ENCODE data around the gene SDK1. TPM values are rescaled to one million over a fixed set of nuclear protein-coding genes. Genes with fewer than 3 reads are reported as not detected.

The SDK1 gene
- total RNA-seq, 4 donors from 2014 or later, result 2.5 to 12.9 (median 6.1) TPM

DNA sequence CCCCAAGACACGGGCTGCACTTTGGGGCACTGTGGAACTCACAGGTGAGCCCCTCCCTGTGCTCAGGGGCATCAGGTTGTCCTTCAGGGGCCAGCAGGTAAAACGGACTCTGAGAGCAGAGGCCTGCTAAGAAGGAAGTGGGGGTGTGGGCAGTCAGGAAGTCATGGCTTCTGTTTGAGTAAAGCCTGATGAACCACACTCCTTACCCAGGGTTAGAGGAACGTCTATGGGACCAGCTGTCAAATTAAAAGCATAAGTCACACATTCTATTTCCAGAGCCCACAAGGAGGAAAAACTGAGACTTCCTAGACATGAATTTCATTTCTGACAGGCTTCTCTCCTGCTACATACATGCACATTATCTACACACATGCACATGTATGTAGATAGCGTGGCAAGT is 616.4 kb downstream of the SDK1 start:
- no peaks in the 10 kb centered on the region for H3K36me3 ChIP-seq
- WGBS, result 63% methylated on average over 4 of the region's 4 CpGs
- TF ChIP-seq EP300 (IDR thresholded peaks at IDR 0.05), result no peak
- no peak for TF ChIP-seq POLR2A (IDR thresholded peaks at IDR 0.05)
- TF ChIP-seq, protein P1, sequence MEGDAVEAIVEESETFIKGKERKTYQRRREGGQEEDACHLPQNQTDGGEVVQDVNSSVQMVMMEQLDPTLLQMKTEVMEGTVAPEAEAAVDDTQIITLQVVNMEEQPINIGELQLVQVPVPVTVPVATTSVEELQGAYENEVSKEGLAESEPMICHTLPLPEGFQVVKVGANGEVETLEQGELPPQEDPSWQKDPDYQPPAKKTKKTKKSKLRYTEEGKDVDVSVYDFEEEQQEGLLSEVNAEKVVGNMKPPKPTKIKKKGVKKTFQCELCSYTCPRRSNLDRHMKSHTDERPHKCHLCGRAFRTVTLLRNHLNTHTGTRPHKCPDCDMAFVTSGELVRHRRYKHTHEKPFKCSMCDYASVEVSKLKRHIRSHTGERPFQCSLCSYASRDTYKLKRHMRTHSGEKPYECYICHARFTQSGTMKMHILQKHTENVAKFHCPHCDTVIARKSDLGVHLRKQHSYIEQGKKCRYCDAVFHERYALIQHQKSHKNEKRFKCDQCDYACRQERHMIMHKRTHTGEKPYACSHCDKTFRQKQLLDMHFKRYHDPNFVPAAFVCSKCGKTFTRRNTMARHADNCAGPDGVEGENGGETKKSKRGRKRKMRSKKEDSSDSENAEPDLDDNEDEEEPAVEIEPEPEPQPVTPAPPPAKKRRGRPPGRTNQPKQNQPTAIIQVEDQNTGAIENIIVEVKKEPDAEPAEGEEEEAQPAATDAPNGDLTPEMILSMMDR (IDR thresholded peaks at IDR 0.05), result no peak
- TF ChIP-seq POLR2AphosphoS5 (IDR thresholded peaks at IDR 0.05), result no peak
- peak in 1 of 2 donors; percentile 15 for DNase-seq (ENCODE audit: low spot score in 2 of 2)
- no peak overlapping the region for H3K4me3 ChIP-seq
- no peak overlapping the region for H3K27ac ChIP-seq
- no peaks in the 10 kb centered on the region for H3K4me1 ChIP-seq
- H3K9me3 ChIP-seq, result no peaks in the 10 kb centered on the region
- H3K27me3 ChIP-seq, result peaks cover 3% of the 10 kb centered on the region

DNA sequence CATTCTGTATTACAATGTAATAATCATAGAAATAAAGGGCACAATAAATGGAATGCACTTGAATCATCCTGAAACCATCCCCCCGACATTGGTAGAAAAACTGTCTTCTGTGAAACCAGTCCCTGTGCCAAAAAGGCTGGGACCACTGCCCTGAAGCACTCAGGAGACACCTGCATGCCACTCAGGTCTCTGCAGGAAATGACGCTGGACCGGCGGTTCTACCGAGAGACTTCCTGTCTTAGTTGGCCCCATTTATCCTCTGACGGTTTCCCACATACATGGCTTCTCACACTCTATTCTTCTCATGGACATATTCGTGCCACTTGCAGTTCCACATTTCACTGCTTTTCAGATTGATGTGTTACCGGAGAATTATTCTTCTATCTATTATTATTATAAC is 617.5 kb downstream of the SDK1 start:
- no peak overlapping the region for H3K4me3 ChIP-seq
- H3K27me3 ChIP-seq, result no peaks in the 10 kb centered on the region
- WGBS, result 83% methylated on average over 8 of the region's 8 CpGs

DNA sequence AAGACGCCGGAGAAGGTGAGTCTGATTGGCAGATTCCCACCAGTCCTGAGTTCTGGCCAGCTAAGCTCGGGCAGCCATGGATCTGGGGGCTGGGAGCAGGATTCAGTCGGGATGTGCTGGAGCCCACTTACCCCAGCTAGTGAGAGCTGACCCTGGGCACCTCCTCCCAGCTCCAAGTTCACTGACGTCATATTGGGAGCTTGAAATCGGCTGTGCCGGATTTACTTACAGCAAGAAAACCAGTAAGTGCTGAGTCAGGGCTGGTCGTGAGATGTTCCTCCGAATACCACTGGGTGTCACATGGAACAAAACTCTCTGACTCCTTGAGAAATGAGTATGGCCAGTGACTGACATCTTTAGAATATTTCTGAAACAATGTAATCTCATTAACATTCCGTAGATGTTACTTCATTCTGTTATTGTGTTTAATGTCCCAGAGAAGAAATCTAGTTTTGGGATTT is 621.2 kb downstream of the SDK1 start:
- H3K27me3 ChIP-seq, result no peaks in the 10 kb centered on the region
- no peak for TF ChIP-seq POLR2A (IDR thresholded peaks at IDR 0.05)
- TF ChIP-seq, protein P1 (IDR thresholded peaks at IDR 0.05), result peak; percentile 7 to 12
- H3K27ac ChIP-seq, result no peak overlapping the region
- no peaks in the 10 kb centered on the region for H3K4me1 ChIP-seq
- DNase-seq (ENCODE audit: low spot score in 2 of 2), result no peak
- no peaks in the 10 kb centered on the region for H3K36me3 ChIP-seq
- no peaks in the 10 kb centered on the region for H3K9me3 ChIP-seq
- no peak overlapping the region for H3K4me3 ChIP-seq
- WGBS, result 36% methylated on average over 8 of the region's 10 CpGs

More for the DNA sequence above, 617.5 kb downstream of the SDK1 start:
- Histone ChIP-seq H3K9me3 (no peaks in the 10 kb centered on the region), H3K27ac (no peak overlapping the region), H3K4me1 (no peaks in the 10 kb centered on the region), H3K36me3 (no peaks in the 10 kb centered on the region)
- DNase-seq (ENCODE audit: low spot score in 2 of 2), result peak in 1 of 2 donors; percentile 59
- TF ChIP-seq, protein P1 (IDR thresholded peaks at IDR 0.05), result no peak
- no peak for TF ChIP-seq POLR2AphosphoS5 (IDR thresholded peaks at IDR 0.05)
- TF ChIP-seq EP300 (IDR thresholded peaks at IDR 0.05), result no peak

DNA sequence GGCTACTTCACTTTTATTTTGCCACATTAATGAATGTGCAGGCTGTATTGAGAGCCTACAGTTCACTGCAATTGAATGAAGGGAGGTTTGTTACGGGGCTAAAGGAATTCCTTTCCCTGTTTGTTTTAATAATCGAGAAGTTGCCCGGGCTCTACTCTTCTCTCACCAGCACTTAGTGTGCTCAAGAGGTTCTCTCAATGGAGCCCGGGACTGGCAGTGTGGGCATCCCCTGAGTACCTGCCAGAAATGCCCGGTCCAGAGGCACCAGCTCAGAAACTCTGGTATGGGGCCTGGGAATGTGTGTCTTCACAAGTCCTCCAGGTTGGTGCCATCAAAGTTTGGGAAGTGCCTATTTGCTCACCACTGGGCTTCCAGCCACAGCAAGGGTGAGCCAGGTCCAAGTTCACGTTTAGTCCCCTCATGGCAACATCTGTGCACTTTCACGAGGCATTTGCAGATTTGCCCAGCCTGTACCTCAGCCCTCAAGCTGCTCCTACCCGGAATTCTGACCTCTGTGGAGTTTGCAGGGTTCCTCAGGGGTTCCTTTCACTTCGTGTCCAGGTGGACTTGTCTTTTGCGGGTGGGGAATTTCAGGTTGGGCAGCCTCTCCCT is 622.4 kb downstream of the SDK1 start:
- no peak for TF ChIP-seq POLR2AphosphoS5 (IDR thresholded peaks at IDR 0.05)
- no peak for TF ChIP-seq EP300 (IDR thresholded peaks at IDR 0.05)
- no peak for TF ChIP-seq POLR2A (IDR thresholded peaks at IDR 0.05)
- TF ChIP-seq, protein P1 (IDR thresholded peaks at IDR 0.05), result no peak
- Histone ChIP-seq H3K4me1 (no peaks in the 10 kb centered on the region), H3K4me3 (no peak overlapping the region), H3K27me3 (no peaks in the 10 kb centered on the region), H3K27ac (no peak overlapping the region), H3K9me3 (no peaks in the 10 kb centered on the region), H3K36me3 (no peaks in the 10 kb centered on the region)
- WGBS, result 89% methylated on average over 10 of the region's 10 CpGs
- DNase-seq (ENCODE audit: low spot score in 2 of 2), result no peak

DNA sequence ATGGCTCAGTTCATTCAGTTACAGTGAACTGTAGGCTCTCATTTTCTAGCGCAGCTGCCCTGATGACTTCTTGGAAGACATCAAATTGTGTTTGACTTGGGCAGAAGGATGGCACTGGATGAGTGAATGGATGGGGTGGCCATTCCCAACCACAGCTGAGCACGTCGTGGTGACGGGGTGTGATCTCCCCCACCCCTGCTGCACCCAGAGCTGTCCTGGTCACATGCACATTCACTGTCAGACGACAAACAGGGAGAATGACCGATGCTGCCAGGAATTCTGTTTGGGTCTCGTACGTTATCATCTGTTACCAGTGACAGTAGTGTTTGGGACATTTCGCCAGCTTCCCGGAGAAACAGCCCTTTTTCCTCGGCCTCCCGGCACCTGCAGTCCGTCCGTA is 623.2 kb downstream of the SDK1 start:
- no peaks in the 10 kb centered on the region for H3K4me1 ChIP-seq
- no peaks in the 10 kb centered on the region for H3K27me3 ChIP-seq
- H3K9me3 ChIP-seq, result no peaks in the 10 kb centered on the region
- WGBS, result 96% methylated on average over 14 of the region's 14 CpGs
- no peak for DNase-seq (ENCODE audit: low spot score in 2 of 2)
- H3K27ac ChIP-seq, result no peak overlapping the region
- no peaks in the 10 kb centered on the region for H3K36me3 ChIP-seq
- H3K4me3 ChIP-seq, result no peak overlapping the region
- TF ChIP-seq POLR2A (IDR thresholded peaks at IDR 0.05) (no peak), EP300 (IDR thresholded peaks at IDR 0.05) (no peak), POLR2AphosphoS5 (IDR thresholded peaks at IDR 0.05) (no peak)
- TF ChIP-seq, protein P1 (IDR thresholded peaks at IDR 0.05), result no peak
